Activated naive CD8-positive, alpha-beta T cell treated with anti-CD3 and anti-CD28 coated beads, Interleukin-2, amount 50 U/mL, for 24 hours (primary cell): ENCODE data around the gene TMC6.
"Not testable (repeated sequence)": the region's sequence is repeated elsewhere in the genome, so short reads cannot be mapped to it uniquely, and the experiment has no call there.

Experiments
- ATAC-seq: fragments of 150-1000 bp; cut with Tn5 transposase; one replicate; pipeline ENCODE4 v1.10.0; 2021
- DNase-seq: peaks from one replicate; pipeline ENCODE4 v3.0.0; 2021
- H3K27ac Mint-ChIP-seq: one replicate; pipeline ENCODE4 v1.8.0; 2021; ENCODE audit warnings: mild to moderate bottlenecking, mixed read lengths
- H3K27me3 Mint-ChIP-seq: one replicate; pipeline ENCODE4 v1.8.0; 2021; ENCODE audit warnings: mixed read lengths
- H3K36me3 Mint-ChIP-seq: one replicate; pipeline ENCODE4 v1.8.0; 2021; ENCODE audit warnings: low read depth, mixed read lengths
- H3K4me1 Mint-ChIP-seq: one replicate; pipeline ENCODE4 v1.8.0; 2021; ENCODE audit warnings: mixed read lengths
- H3K4me3 Mint-ChIP-seq: one replicate; pipeline ENCODE4 v1.8.0; 2021; ENCODE audit warnings: mild to moderate bottlenecking, moderate library complexity, mixed read lengths
- H3K9me3 Mint-ChIP-seq: one replicate; pipeline ENCODE4 v1.8.0; 2021; ENCODE audit warnings: mixed read lengths

TMC6 gene, protein sequence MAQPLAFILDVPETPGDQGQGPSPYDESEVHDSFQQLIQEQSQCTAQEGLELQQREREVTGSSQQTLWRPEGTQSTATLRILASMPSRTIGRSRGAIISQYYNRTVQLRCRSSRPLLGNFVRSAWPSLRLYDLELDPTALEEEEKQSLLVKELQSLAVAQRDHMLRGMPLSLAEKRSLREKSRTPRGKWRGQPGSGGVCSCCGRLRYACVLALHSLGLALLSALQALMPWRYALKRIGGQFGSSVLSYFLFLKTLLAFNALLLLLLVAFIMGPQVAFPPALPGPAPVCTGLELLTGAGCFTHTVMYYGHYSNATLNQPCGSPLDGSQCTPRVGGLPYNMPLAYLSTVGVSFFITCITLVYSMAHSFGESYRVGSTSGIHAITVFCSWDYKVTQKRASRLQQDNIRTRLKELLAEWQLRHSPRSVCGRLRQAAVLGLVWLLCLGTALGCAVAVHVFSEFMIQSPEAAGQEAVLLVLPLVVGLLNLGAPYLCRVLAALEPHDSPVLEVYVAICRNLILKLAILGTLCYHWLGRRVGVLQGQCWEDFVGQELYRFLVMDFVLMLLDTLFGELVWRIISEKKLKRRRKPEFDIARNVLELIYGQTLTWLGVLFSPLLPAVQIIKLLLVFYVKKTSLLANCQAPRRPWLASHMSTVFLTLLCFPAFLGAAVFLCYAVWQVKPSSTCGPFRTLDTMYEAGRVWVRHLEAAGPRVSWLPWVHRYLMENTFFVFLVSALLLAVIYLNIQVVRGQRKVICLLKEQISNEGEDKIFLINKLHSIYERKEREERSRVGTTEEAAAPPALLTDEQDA

DNA sequence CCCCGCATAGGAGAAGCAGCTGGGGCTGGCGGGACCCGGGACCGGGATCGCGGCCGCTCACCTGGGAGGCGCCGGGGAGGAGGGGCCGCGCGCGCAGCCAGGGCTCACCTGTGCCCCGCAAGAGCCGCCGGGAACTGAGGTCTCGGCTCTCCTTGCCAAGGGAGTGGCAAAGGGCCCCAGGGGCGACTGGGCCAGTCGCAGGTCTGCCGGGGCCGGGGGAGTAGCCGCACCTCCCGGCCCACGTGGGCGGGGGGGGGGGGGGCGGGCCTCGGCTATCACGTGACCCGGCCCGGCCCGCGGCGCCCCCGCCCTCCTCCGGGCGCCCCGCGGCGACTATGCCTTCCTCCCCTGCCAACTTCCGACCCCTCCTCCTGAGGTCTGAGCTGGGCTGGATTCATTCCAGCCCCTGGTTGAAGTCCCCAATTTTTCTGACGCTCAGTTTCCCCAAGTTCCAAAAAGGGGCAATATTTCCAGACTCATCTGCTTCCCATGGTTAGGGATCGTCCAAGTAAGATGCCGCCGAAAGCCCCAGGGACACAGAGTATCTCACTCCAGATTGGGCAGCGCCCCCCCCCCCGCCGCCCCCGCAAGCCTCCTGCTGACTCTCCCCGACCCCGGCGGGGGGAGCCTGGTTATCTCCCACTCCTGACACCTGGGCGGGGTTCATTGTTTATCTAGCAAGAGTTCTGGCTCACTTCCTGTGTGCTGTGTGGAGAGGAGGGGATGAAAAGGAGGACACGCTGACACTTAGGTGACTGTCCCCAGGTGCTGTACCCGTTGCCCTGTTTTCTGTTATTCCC is at the start of gene TMC6:
TSS of gene TMC6 (minus strand) at position 205 of the 800 bp plus-strand sequence. CDS start 1,923 bp downstream, outside the sequence.
- Mint-ChIP-seq H3K9me3 (no peaks in the 10 kb centered on the region), H3K36me3 (peaks cover 18% of the 10 kb centered on the region), H3K4me3 (peak within 1 kb of the TSS; percentile 95), H3K27ac (peak within 1 kb of the TSS; percentile 95), H3K27me3 (no peaks in the 10 kb centered on the region), H3K4me1 (peaks cover 57% of the 10 kb centered on the region)
- DNase-seq = peak; percentile 70
- peak; percentile 5 for ATAC-seq

DNA sequence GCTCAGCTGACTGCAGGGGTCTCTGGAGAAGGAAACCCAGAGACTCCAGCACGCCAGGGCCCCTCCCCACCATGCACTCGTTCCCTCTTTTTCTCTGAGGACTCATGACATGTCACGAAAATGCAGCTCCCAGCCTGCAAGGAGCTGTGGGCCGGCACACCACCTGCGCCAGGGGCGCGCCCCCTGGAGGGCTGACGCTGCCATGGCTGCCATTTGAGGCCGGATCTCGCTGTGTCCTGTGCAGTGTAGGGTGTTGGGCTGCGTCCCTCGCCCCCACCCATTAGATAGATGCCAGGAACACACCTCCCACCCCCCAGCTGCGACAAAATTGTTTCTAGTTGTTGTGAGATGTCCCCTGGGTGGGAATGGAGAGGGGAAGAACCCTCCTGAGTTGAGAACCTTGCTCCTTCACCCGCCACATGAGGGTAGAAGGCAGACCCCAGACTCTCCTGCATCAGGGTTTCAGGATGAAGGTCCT is 48.0 kb upstream of the TMC6 start:
- no peak overlapping the region for H3K27ac Mint-ChIP-seq
- H3K4me1 Mint-ChIP-seq = peaks cover 54% of the 10 kb centered on the region
- DNase-seq (peak; percentile 82), ATAC-seq (peak; percentile 79)
- no peaks in the 10 kb centered on the region for H3K9me3 Mint-ChIP-seq
- peaks cover 57% of the 10 kb centered on the region for H3K36me3 Mint-ChIP-seq
- H3K27me3 Mint-ChIP-seq = no peaks in the 10 kb centered on the region
- H3K4me3 Mint-ChIP-seq = no peak overlapping the region

DNA sequence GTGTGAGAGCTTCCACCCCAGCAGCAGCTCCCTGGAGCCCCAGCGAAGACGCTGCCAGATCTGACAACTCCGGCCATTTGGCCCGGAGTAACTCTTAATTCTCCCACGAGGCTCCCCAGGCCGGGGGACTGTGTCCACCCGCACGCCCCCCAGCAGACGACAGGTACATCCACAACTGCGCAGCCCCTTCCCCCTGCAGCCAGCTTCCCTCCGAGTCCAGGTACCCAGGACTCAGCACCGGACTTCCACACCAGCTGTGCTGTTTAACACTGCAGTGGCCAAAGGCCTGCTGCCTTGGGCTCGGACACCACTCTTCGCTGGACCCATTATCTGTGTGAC is 47.1 kb upstream of the TMC6 start:
- peaks cover 51% of the 10 kb centered on the region for H3K36me3 Mint-ChIP-seq
- no peaks in the 10 kb centered on the region for H3K27me3 Mint-ChIP-seq
- H3K4me1 Mint-ChIP-seq = peaks cover 61% of the 10 kb centered on the region
- no peak overlapping the region for H3K4me3 Mint-ChIP-seq
- no peak overlapping the region for H3K27ac Mint-ChIP-seq
- H3K9me3 Mint-ChIP-seq = no peaks in the 10 kb centered on the region
- DNase-seq (no peak), ATAC-seq (no peak)

DNA sequence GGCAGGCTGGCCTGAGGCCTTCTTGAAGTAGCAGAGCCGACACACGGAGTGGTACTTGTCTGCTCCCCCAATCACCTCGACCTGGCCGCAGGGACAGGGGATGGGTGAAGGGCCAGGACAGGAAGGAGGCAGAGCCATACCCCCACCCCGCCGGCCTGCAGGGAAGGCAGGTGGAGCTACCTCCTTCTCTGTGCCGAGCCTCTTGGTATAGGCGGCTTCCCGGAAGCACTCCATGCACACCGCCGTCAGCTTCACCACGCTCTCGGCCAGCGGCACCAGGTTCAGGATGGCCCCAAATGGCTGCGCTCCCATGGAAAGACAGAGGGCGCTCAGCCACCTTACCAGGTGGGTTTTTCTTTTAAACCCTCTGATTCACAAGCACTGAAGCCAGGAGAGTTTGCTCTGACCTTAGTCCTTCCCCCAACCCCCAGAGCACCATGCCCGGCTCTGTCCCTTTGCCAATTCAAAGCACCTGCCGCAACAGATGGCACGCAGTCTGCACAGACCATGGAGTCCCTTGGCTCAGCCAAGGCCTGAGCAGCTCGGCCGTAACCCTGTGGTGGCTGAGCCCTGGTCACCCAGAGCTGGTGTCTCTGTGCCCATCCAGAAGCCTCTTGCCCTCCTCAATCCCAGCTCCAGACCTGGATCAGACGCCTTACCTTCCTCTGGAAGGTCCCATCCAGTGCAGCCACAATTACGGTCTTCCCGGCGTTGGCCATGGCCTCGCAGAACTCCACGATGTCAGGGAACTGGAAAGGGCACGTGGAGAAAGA is 46.5 kb upstream of the TMC6 start:
- Mint-ChIP-seq H3K27me3 (no peaks in the 10 kb centered on the region), H3K4me3 (no peak overlapping the region), H3K4me1 (peaks cover 58% of the 10 kb centered on the region), H3K36me3 (peaks cover 46% of the 10 kb centered on the region), H3K9me3 (no peaks in the 10 kb centered on the region), H3K27ac (no peak overlapping the region)
- DNase-seq = no peak
- no peak for ATAC-seq

DNA sequence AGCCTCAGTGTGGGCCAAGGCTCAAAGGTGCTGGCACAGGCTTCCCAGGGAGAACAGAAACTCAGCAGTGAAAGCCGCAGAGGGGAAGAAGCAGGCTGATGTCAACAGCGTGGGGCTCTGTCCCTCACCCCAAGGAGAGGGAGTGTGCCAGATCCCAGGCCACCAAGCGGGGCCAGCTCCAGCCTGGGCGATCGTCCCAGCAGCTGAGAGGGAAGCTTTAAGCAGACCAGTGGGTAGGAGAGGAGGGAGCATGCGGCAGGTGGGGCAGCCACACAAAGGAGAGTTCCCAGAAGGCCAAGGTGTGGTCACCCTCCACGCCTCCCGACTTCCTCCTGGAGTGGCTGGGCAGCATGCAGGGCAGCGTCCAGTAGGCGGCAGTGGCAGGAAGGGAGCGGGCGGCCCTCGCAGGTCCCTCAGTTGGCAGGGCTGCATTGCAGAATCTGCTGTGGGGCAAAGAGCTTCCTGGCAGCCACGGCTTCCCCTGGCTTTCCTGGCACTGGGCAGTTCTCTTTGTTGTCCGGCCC is 45.9 kb upstream of the TMC6 start:
- Mint-ChIP-seq H3K4me1 (peaks cover 57% of the 10 kb centered on the region), H3K9me3 (no peaks in the 10 kb centered on the region), H3K27me3 (no peaks in the 10 kb centered on the region), H3K27ac (peak overlapping the region; percentile 22), H3K4me3 (no peak overlapping the region), H3K36me3 (peaks cover 39% of the 10 kb centered on the region)
- ATAC-seq (no peak), DNase-seq (no peak)

DNA sequence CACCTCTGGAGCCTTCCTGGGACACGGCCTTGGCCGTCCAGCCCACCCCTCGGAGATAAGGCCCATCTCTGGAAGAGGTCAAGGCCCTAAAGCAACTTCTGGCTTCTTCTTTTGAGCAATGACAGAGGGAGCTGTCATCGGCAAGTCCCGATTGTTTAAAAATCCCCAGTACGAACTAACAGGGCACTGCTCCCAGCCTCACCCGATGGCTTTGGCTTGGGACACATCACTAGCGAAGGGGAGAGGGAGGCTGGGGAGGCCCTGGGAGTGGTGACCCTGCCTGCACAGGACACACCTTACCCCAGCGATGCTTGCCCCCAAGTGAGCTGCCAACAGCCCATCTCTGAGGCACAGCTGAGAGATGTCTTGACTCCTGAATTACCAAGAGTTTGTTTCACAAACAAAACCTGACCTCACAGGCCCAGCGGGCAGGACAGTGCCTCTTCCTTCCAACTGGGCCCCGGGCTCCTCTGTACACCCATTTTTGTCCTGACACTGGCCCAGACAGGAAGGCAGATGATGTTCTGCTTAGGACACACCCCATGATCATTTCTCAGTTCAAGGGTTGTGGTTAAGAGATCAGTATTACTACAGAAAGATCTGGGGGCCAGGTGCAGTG is 44.7 kb upstream of the TMC6 start:
- Mint-ChIP-seq H3K36me3 (peaks cover 33% of the 10 kb centered on the region), H3K27ac (peak overlapping the region; percentile 80), H3K4me3 (peak overlapping the region; percentile 32), H3K9me3 (no peaks in the 10 kb centered on the region), H3K4me1 (peaks cover 57% of the 10 kb centered on the region), H3K27me3 (no peaks in the 10 kb centered on the region)
- ATAC-seq = peak; percentile 11
- DNase-seq = no peak

DNA sequence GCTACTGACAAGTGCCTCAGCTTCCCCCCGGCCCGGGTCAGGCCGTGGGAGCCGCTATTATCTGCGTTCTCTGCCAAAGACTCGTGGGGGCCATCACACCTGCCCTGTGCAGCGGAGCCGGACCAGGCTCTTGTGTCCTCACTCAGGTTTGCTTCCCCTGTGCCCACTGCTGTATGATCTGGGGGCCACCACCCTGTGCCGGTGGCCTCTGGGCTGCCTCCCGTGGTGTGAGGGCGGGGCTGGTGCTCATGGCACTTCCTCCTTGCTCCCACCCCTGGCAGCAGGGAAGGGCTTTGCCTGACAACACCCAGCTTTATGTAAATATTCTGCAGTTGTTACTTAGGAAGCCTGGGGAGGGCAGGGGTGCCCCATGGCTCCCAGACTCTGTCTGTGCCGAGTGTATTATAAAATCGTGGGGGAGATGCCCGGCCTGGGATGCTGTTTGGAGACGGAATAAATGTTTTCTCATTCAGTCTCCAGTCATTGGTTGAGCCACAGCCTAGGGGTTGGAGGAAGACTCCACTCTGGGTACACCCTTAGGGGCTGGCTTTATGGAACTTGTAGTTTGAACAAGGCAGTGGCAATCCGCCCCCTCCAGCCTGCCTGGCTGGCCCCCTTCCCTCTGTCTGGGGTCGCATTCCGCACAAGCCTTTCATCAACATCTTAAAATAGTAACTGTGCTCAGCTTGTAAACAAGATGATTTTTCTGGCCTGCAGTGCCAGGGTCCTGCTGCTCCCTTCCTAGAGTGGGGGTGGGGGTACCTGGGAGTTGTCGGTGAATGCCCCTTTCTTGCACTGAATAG is 43.9 kb upstream of the TMC6 start:
- peak; percentile 18 for DNase-seq
- peaks cover 33% of the 10 kb centered on the region for H3K36me3 Mint-ChIP-seq
- no peaks in the 10 kb centered on the region for H3K9me3 Mint-ChIP-seq
- H3K4me1 Mint-ChIP-seq = peaks cover 57% of the 10 kb centered on the region
- peak overlapping the region; percentile 54 for H3K4me3 Mint-ChIP-seq
- ATAC-seq = no peak
- no peaks in the 10 kb centered on the region for H3K27me3 Mint-ChIP-seq
- H3K27ac Mint-ChIP-seq = peak overlapping the region; percentile 80

DNA sequence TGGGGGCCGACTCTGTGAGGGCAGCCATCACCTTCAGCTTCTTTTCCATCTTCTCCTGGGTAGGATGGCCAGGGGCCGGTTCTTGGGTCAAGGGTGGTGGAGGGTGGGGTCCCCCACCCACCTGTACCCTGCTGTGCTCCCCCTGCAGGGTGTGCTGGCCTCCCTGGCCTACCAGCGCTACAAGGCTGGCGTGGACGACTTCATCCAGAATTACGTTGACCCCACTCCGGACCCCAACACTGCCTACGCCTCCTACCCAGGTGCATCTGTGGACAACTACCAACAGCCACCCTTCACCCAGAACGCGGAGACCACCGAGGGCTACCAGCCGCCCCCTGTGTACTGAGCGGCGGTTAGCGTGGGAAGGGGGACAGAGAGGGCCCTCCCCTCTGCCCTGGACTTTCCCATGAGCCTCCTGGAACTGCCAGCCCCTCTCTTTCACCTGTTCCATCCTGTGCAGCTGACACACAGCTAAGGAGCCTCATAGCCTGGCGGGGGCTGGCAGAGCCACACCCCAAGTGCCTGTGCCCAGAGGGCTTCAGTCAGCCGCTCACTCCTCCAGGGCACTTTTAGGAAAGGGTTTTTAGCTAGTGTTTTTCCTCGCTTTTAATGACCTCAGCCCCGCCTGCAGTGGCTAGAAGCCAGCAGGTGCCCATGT is 43.2 kb upstream of the TMC6 start:
- peak overlapping the region; percentile 75 for H3K27ac Mint-ChIP-seq
- ATAC-seq, H3K9me3 Mint-ChIP-seq, DNase-seq, H3K27me3 Mint-ChIP-seq: not testable (repeated sequence)
- peaks cover 33% of the 10 kb centered on the region for H3K36me3 Mint-ChIP-seq
- H3K4me1 Mint-ChIP-seq = peaks cover 51% of the 10 kb centered on the region
- peak overlapping the region; percentile 54 for H3K4me3 Mint-ChIP-seq

DNA sequence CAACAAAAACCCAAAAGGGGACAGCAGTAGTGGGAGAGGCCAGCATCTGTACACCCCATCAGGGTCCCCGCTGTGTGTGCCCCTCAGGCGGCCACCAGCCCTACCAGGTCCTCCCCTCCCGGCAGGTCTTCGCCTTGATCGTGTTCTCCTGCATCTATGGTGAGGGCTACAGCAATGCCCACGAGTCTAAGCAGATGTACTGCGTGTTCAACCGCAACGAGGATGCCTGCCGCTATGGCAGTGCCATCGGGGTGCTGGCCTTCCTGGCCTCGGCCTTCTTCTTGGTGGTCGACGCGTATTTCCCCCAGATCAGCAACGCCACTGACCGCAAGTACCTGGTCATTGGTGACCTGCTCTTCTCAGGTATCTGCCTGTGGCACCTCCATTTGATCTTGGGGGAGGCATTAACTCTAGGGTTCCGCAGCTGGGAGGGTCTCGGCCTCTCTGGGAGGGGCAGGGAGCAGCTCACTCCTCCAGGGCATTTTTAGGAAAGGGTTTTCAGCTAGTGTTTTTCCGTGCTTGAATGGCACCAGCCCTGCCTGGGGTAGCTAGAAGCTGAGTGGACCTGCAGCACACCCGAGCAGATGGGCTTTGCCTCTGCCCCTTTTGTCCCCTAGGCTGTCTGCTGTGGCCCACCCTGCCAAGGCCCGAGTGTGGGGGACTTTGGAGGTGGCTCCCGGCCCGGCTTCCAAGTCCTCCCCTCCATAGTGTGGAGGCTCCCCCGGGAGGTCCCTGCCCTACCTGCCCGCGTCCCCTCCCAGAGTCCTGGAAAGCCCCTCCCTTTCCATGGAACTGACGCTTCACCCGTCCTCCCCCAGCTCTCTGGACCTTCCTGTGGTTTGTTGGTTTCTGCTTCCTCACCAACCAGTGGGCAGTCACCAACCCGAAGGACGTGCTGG is 42.4 kb upstream of the TMC6 start:
- DNase-seq (no peak), ATAC-seq (no peak)
- H3K27ac Mint-ChIP-seq = peak overlapping the region; percentile 75
- H3K9me3 Mint-ChIP-seq = no peaks in the 10 kb centered on the region
- peak overlapping the region; percentile 78 for H3K4me3 Mint-ChIP-seq
- H3K27me3 Mint-ChIP-seq = no peaks in the 10 kb centered on the region
- H3K36me3 Mint-ChIP-seq = peaks cover 31% of the 10 kb centered on the region
- H3K4me1 Mint-ChIP-seq = peaks cover 46% of the 10 kb centered on the region

DNA sequence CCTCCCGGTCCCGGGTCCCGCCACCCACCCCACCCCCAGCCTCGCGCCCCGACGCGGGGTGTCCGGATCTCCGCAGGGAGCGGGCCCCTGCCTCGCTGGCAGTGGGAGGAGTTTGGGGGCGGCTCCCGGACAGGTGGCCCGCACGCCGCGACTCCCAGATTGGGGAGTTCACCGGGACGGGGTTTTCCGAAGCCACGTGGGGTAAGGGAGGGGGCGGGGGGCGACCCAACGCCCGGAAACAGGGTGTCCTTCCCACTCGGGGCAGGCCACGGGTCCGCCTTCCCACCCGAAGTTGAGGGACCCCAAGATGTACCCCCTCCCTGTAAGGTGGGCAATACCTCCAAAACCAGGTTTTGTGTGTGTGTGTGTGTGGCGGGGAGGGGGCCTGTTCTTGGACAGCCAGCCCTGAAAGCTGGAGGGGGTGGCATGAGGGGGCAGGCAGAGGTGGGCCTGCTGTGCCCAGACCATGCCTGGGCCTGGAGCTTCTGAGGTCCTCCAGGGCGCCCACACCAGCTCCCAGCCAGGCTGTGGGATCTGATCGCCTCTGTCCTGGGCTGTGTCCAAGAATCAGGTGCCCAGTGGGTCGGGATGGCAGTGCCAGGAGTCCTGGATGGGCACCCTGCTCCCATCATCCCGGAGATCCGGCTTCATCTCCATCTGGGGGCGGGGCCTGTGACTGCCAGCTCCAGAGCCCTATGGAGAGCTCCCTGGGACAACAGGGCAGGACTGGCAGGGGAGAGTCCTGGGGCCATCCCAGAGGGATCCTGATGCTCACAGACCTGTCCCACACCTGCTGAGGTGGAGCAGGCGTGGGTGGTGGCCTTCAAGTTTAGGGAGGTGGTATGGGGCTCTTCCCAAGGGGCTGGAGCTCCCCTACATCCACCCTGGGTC is 40.6 kb upstream of the TMC6 start:
- Mint-ChIP-seq H3K4me3 (peak overlapping the region; percentile 78), H3K4me1 (peaks cover 43% of the 10 kb centered on the region), H3K9me3 (no peaks in the 10 kb centered on the region), H3K36me3 (peaks cover 25% of the 10 kb centered on the region), H3K27ac (peak overlapping the region; percentile 64), H3K27me3 (no peaks in the 10 kb centered on the region)
- ATAC-seq = peak; percentile 9
- peak; percentile 73 for DNase-seq
